ENCODE data around the gene FLNA. TPM values are rescaled to one million over a fixed set of nuclear protein-coding genes. Genes with fewer than 3 reads are reported as not detected.

The FLNA gene
- total and polyA plus RNA-seq, 9 of the 15 experiments (the other 6 are each of a cell fraction or from before 2014, with no cell fraction given) = 6.2 to 735 (median 135) TPM

DNA sequence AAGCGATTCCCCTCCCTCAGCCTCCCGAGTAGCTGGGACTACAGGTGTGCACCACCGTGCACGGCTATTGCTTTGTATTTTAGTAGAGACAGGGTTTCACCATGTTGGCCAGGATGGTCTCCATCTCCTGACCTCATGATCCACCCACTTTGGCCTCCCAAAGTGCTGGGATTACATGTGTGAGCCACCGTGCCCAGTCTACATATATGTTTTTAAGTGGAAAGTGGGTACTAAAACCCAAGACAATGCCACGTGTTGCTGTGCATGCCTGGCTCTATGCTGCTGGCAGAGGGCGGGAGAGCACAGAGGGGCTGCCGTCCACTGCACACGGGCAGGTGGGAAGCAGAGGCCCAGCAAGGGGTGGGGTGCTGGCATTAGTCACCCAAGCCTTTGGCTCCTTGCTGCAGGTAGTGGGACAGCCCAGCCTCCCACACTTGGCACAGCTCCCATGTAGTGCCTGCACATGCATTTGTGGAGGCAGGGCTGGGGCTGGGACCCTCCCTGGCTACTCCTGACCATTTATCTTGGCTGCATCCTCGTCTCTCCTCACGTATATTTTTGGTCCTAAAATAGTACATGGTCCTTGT is 8.1 kb upstream of the FLNA start (continued):
- TF ChIP-seq RBFOX2 (IDR thresholded peaks at IDR 0.05; ENCODE audit: low read depth, low read length) (peak; percentile 45), KDM5B (IDR thresholded peaks at IDR 0.05; ENCODE audit: insufficient replicate concordance, low read depth, low read length) (peak; percentile 48), MYNN (IDR thresholded peaks at IDR 0.05) (no peak), MYNN (CRISPR knock-in tag; IDR thresholded peaks at IDR 0.05) (no peak), TRIM24 (IDR thresholded peaks at IDR 0.05) (no peak)

GRCh38 chrX:154381271-154381670 is 6.8 kb upstream of the FLNA start:
- H3K4me2 ChIP-seq (ENCODE audit: insufficient read depth, low read length) = no peak overlapping the region
- no TSS peak for BruUV-seq (replicated peaks)
- H3K79me2 ChIP-seq (ENCODE audit: control insufficient read depth, insufficient read depth, low read length) = peaks cover 26% of the 10 kb centered on the region
- H3K4me3 ChIP-seq = no peak overlapping the region
- no peaks in the 10 kb centered on the region for H4K20me1 ChIP-seq (replicated peaks; ENCODE audit: control insufficient read depth, insufficient read depth, low read length)
- no peaks in the 10 kb centered on the region for H3K27me3 ChIP-seq (ENCODE audit: control insufficient read depth in 2 of 2, insufficient read depth in 2 of 2, low read length in 2 of 2)
- no peak overlapping the region for H2AFZ ChIP-seq (ENCODE audit: low read depth, low read length)
- H3K36me3 ChIP-seq (ENCODE audit: control insufficient read depth, insufficient read depth, low read length) = peaks cover 19% of the 10 kb centered on the region; the same call in 2 of the 3 replicates
- FAIRE-seq (no peak), DNase-seq (ENCODE audit: extremely low read depth in 1 of 4, low spot score in 3 of 4) (no peak), ATAC-seq (no peak)
- no peak overlapping the region for H3K9ac ChIP-seq (ENCODE audit: insufficient read depth in 1 of 2, low read depth in 2 of 2, low read length in 2 of 2)
- POLR2A ChIA-PET = interaction anchor here (0.7 kb wide), 1 partner anchor 10 kb away, joined by 5 read pairs; no protein-coding TSS in a partner anchor
- in situ Hi-C loops (cut with MboI) (no loop called here), intact Hi-C loops (cut with micrococcal nuclease) (no loop called here)
- no peak for TF ChIP-seq ZKSCAN8 (CRISPR knock-in tag; IDR thresholded peaks at IDR 0.05)
- TF ChIP-seq RNF219 (CRISPR knock-in tag; IDR thresholded peaks at IDR 0.05) = no peak
- TF ChIP-seq FOXP1 (CRISPR knock-in tag; IDR thresholded peaks at IDR 0.05) = no peak
- TF ChIP-seq ZNF436 (CRISPR knock-in tag; IDR thresholded peaks at IDR 0.05) = no peak
- TF ChIP-seq FOXO4 (CRISPR knock-in tag; IDR thresholded peaks at IDR 0.05) = no peak
- 84% methylated on average over 5 of the region's 6 CpGs for WGBS (ENCODE audit: insufficient coverage, low coverage, missing lambda C conversion rate)
- H3K27ac ChIP-seq (ENCODE audit: extremely low read depth, low read depth, low read length) = no peak overlapping the region
- CTCF ChIA-PET (ENCODE audit: low intra/inter-chr PET ratio) = no interaction called here
- H3K9me3 ChIP-seq (replicated peaks; ENCODE audit: control insufficient read depth, insufficient read depth, low read depth, low read length) = no peaks in the 10 kb centered on the region
- H3K9me1 ChIP-seq (ENCODE audit: control insufficient read depth, insufficient read depth, low read length) = no peaks in the 10 kb centered on the region
- H3K4me1 ChIP-seq (replicated peaks in 1 of 2; ENCODE audit: control insufficient read depth in 2 of 2, insufficient read depth in 2 of 2, low read length in 2 of 2) = peaks cover 20 to 49% of the 10 kb centered on the region in 2 experiments
